ENCODE results near the gene HDGF. TPM values are rescaled to one million over a fixed set of nuclear protein-coding genes. Genes with fewer than 3 reads are reported as not detected.

Gene HDGF
- total and polyA plus RNA-seq, 2 experiments from 2014 or later = 106 to 251 TPM

GRCh38 chr1:156738916-156739315 lies 12.6 kb downstream of the HDGF start:
- H3K9me3 Mint-ChIP-seq = no peaks in the 10 kb centered on the region
- H3K9me2 ChIP-seq (ENCODE audit: insufficient read depth) = no peaks in the 10 kb centered on the region
- no peaks in the 10 kb centered on the region for H4K20me1 ChIP-seq (replicated peaks; ENCODE audit: insufficient read depth)
- H3K27me3 ChIP-seq (ENCODE audit: insufficient read depth) = no peaks in the 10 kb centered on the region
- H3K4me1 Mint-ChIP-seq = peaks cover 12% of the 10 kb centered on the region
- H2AFZ ChIP-seq = no peak overlapping the region
- H3K4me3 ChIP-seq = no peak overlapping the region
- no peak overlapping the region for H3K4me2 ChIP-seq
- peaks cover 38% of the 10 kb centered on the region for H3K36me3 Mint-ChIP-seq (ENCODE audit: low read depth)
- peaks cover 13% of the 10 kb centered on the region for H3F3A ChIP-seq (replicated peaks; ENCODE audit: low read depth)
- H3K4me3 Mint-ChIP-seq = peak overlapping the region; percentile 31; the same call in 2 of the 3 replicates
- TF ChIP-seq STAT1 (IDR thresholded peaks at IDR 0.05; ENCODE audit: unreplicated experiment) (no peak), CREB1 (CRISPR knock-in tag; IDR thresholded peaks at IDR 0.05; ENCODE audit: low read depth) (no peak), POLR2AphosphoS5 (IDR thresholded peaks at IDR 0.05; ENCODE audit: low read depth) (no peak), JUNB (IDR thresholded peaks at IDR 0.05; ENCODE audit: unreplicated experiment) (no peak), EZH2 (IDR thresholded peaks at IDR 0.05; ENCODE audit: low read depth, unreplicated experiment) (no peak), ZNF331 (CRISPR knock-in tag; IDR thresholded peaks at IDR 0.05; ENCODE audit: low read depth) (no peak), CTCF (conservative IDR thresholded peaks at IDR 0.05; ENCODE audit: low read depth in 2 of 2) (no peak), NANOG (IDR thresholded peaks at IDR 0.05; ENCODE audit: borderline replicate concordance) (no peak), REST (IDR thresholded peaks at IDR 0.05; ENCODE audit: unreplicated experiment) (no peak), ETS1 (IDR thresholded peaks at IDR 0.05) (no peak), ZNF462 (CRISPR knock-in tag; IDR thresholded peaks at IDR 0.05) (no peak), ZNF114 (CRISPR knock-in tag; IDR thresholded peaks at IDR 0.05) (no peak), EZH2phosphoT487 (IDR thresholded peaks at IDR 0.05; ENCODE audit: unreplicated experiment) (no peak)
- H3K4me1 ChIP-seq (ENCODE audit: insufficient read depth) = peaks cover 25% of the 10 kb centered on the region
- no peak overlapping the region for H3K27ac Mint-ChIP-seq
- no peak overlapping the region for H3K27ac ChIP-seq (ENCODE audit: low read depth)
- H3K27me3 Mint-ChIP-seq (ENCODE audit: insufficient read depth, low read depth, poor library complexity) = peaks cover 18% of the 10 kb centered on the region
- peaks cover 5% of the 10 kb centered on the region; the same call in 1 of the 2 replicates for H3K36me3 ChIP-seq (ENCODE audit: insufficient read depth)
- DNase-seq (ENCODE audit: low spot score) (no peak), ATAC-seq (no peak)
- H3K79me2 ChIP-seq (replicated peaks; ENCODE audit: insufficient read depth) = 0 out of 2 replicates have a peak, but pooled peaks cover 7% of the 10 kb centered on the region

All from GM23338 (cell line).